ENCODE measurements around the gene AP2S1.

DNA sequence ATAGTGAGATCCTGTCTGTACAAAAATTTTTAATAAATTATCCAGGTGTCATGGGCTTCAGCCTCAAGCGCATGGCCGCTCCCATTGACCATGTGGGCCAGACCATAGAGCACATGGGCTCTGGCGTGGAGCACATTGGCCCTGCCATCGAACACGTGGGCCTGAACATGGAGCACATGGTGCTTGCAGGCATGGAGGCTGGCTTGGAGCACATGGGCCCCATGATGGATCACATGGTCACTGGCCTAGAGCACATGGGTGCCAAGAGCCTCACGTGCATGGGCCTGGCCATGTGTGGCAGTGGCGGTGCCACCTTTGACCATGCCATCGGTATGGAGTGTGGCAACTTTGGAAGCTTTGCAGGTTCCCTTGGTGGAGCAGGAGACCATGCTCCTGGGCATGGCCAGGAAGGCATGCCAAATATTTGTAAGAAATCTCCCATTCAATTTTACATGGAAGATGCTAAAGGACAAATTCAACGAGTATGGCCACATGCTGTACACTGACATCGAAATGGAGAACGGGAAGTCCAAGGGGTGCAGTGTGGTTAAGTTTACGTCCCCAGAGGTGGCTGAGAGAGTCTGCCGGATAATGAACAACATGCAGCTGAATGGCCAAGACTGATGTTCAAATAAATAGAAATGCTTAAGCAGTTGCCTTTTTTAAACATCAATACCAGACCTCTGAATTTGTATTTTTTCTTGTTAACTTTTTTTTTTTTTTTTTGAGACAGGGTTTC, 40.9 kb downstream of the AP2S1 start:
- TF ChIP-seq, protein P1, sequence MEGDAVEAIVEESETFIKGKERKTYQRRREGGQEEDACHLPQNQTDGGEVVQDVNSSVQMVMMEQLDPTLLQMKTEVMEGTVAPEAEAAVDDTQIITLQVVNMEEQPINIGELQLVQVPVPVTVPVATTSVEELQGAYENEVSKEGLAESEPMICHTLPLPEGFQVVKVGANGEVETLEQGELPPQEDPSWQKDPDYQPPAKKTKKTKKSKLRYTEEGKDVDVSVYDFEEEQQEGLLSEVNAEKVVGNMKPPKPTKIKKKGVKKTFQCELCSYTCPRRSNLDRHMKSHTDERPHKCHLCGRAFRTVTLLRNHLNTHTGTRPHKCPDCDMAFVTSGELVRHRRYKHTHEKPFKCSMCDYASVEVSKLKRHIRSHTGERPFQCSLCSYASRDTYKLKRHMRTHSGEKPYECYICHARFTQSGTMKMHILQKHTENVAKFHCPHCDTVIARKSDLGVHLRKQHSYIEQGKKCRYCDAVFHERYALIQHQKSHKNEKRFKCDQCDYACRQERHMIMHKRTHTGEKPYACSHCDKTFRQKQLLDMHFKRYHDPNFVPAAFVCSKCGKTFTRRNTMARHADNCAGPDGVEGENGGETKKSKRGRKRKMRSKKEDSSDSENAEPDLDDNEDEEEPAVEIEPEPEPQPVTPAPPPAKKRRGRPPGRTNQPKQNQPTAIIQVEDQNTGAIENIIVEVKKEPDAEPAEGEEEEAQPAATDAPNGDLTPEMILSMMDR (IDR thresholded peaks at IDR 0.05; ENCODE audit: low read depth, low read length, poor library complexity, severe bottlenecking) = no peak
- TF ChIP-seq EZH2phosphoT487 (IDR thresholded peaks at IDR 0.05; ENCODE audit: borderline replicate concordance, low read length) = no peak

Measured in DOHH2 (cell line).